NCI-H748 (cell line): Measurements from ENCODE around the gene TMEM86A.
A peak's percentile ranks its signal among the peaks of the same experiment; 100 is the strongest.
"Not testable (repeated sequence)": the region's sequence is repeated elsewhere in the genome, so short reads cannot be mapped to it uniquely, and the experiment has no call there.

ENCODE experiments used
- DNase-seq: peaks from one replicate; lab custom pipeline; 2025; ENCODE audit not compliant: unreplicated experiment; lab: John Stamatoyannopoulos, UW

TMEM86A gene

GRCh38 chr11:18698341-18699268 lies at the start of gene TMEM86A:
TMEM86A (plus strand) TSS chr11:18698779; CDS start chr11:18698887, 108 bp downstream.
- DNase-seq, result peak; percentile 94

GRCh38 chr11:18650353-18650752 lies 48.2 kb upstream of the TMEM86A start:
- DNase-seq, result no peak

GRCh38 chr11:18650859-18651557 lies 47.6 kb upstream of the TMEM86A start:
- DNase-seq, result peak; percentile 62

- DNase-seq, result no peak
Measured at GRCh38 chr11:18657673-18658072, 40.9 kb upstream of the TMEM86A start.

- DNase-seq, result not testable (repeated sequence)
Measured at GRCh38 chr11:18665353-18665872, 33.2 kb upstream of the TMEM86A start.

GRCh38 chr11:18668131-18668530 lies 30.4 kb upstream of the TMEM86A start:
- DNase-seq, result no peak

GRCh38 chr11:18669219-18669596 lies 29.4 kb upstream of the TMEM86A start:
- no peak for DNase-seq

GRCh38 chr11:18669711-18670110 lies 28.9 kb upstream of the TMEM86A start:
- peak; percentile 13 for DNase-seq

GRCh38 chr11:18671246-18671645 lies 27.3 kb upstream of the TMEM86A start:
- DNase-seq, result no peak

- DNase-seq, result not testable (repeated sequence)
Measured at GRCh38 chr11:18672209-18672608, 26.4 kb upstream of the TMEM86A start.

GRCh38 chr11:18676803-18677202 lies 21.8 kb upstream of the TMEM86A start:
- no peak for DNase-seq

GRCh38 chr11:18677560-18677959 lies 21.0 kb upstream of the TMEM86A start:
- DNase-seq, result no peak

- DNase-seq, result not testable (repeated sequence)
Measured at GRCh38 chr11:18681949-18682348, 16.6 kb upstream of the TMEM86A start.

GRCh38 chr11:18682466-18682865 lies 16.1 kb upstream of the TMEM86A start:
- DNase-seq, result no peak

GRCh38 chr11:18684267-18684666 lies 14.3 kb upstream of the TMEM86A start:
- no peak for DNase-seq

GRCh38 chr11:18691467-18692140 lies 7.0 kb upstream of the TMEM86A start:
- not testable (repeated sequence) for DNase-seq

GRCh38 chr11:18692941-18693760 lies 5.4 kb upstream of the TMEM86A start:
- DNase-seq, result no peak

- no peak for DNase-seq
Measured at GRCh38 chr11:18696638-18697225, 1.8 kb upstream of the TMEM86A start.

GRCh38 chr11:18697576-18697975 lies 1.0 kb upstream of the TMEM86A start:
- DNase-seq, result no peak

- DNase-seq, result no peak
Measured at GRCh38 chr11:18699269-18699596, 654 bp downstream of the TMEM86A start.
